OCI-LY7 (cell line): ENCODE measurements around the gene STXBP5. TPM values are rescaled to one million over a fixed set of nuclear protein-coding genes. Genes with fewer than 3 reads are reported as not detected.

Experiments
- BruUV-seq: library from RNA; stranded (reverse); fragments of 400-500 nt; replicated peaks from 2 replicates; lab custom pipeline; 2021; lab: Mats Ljungman, UMichigan
- CTCF ChIA-PET: fragments of 300-600 bp; sonication (Branson Sonifier 250); formaldehyde crosslinking; loops from one replicate; lab custom pipeline; 2022; ENCODE audit warnings: antibody characterized with exemption; ENCODE audit not compliant: unreplicated experiment; lab: Charles Lee
- POLR2A ChIA-PET: fragments of 300-600 bp; sonication (Branson Sonifier 250); formaldehyde crosslinking; loops from one replicate; lab custom pipeline; 2022; ENCODE audit warnings: antibody characterized with exemption; lab: Charles Lee
- DNase-seq: peaks from one replicate; pipeline ENCODE4 v3.0.0-alpha.2; 2015; ENCODE audit warnings: low spot score
- H2AFZ ChIP-seq: fragments of 200-600 bp; sonication (generic), shearing (Covaris generic); 2 replicates; pipeline ENCODE4 v1.6.1; 2014; ENCODE audit warnings: mild to moderate bottlenecking, antibody characterized with exemption, low read length, moderate library complexity
- H3K27ac ChIP-seq: fragments of 200-600 bp; sonication (generic); 2 replicates; pipeline ENCODE4 v1.5.1; 2014; ENCODE audit warnings: mixed run types, low read depth, mild to moderate bottlenecking, moderate library complexity, low read length, inconsistent platforms; ENCODE audit not compliant: poor library complexity, severe bottlenecking
- H3K36me3 ChIP-seq: fragments of 200-600 bp; sonication (generic); 2 replicates; pipeline ENCODE4 v1.6.1; 2014; ENCODE audit warnings: mild to moderate bottlenecking, antibody characterized with exemption, low read length, moderate library complexity, mixed read lengths; ENCODE audit not compliant: insufficient read depth
- H3K4me1 ChIP-seq: fragments of 200-600 bp; sonication (generic); 2 replicates; pipeline ENCODE4 v1.5.1; 2014; ENCODE audit warnings: mild to moderate bottlenecking, low read length; ENCODE audit not compliant: insufficient read depth, poor library complexity, severe bottlenecking
- H3K4me2 ChIP-seq: fragments of 200-600 bp; sonication (generic); 2 replicates; pipeline ENCODE4 v1.6.1; 2014; ENCODE audit warnings: mild to moderate bottlenecking, low read length
- H3K4me3 ChIP-seq: fragments of 200-600 bp; sonication (generic); 2 replicates; pipeline ENCODE4 v1.5.1; 2014; ENCODE audit warnings: mild to moderate bottlenecking, low read depth, low read length; ENCODE audit not compliant: poor library complexity, severe bottlenecking
- H3K79me2 ChIP-seq: fragments of 200-600 bp; sonication (generic); 2 replicates; pipeline ENCODE4 v1.6.1; 2016; ENCODE audit warnings: low read depth, mild to moderate bottlenecking, low read length, moderate library complexity, mixed read lengths; ENCODE audit not compliant: insufficient read depth
- H3K9me2 ChIP-seq: fragments of 200-600 bp; sonication (generic); 2 replicates; pipeline ENCODE4 v1.6.1; 2016; ENCODE audit warnings: mild to moderate bottlenecking, low read length, mixed read lengths; ENCODE audit not compliant: insufficient read depth
- H3K9me3 ChIP-seq: fragments of 200-600 bp; sonication (generic); 2 replicates; pipeline ENCODE4 v1.6.1; 2014; ENCODE audit warnings: mild to moderate bottlenecking, mixed run types, low read length, mixed read lengths
- H4K20me1 ChIP-seq: fragments of 200-600 bp; sonication (generic); 2 replicates; pipeline ENCODE4 v1.6.1; 2014; ENCODE audit warnings: mild to moderate bottlenecking, antibody characterized with exemption, low read length, moderate library complexity, mixed read lengths; ENCODE audit not compliant: insufficient read depth
- CTCF ChIP-seq: fragments of 200-600 bp; sonication (generic); conservative IDR thresholded peaks from 2 replicates; pipeline ENCODE4 v1.5.1; 2014; ENCODE audit warnings: mild to moderate bottlenecking, antibody characterized with exemption, low read length, moderate library complexity, mixed read lengths
- EZH2phosphoT487 ChIP-seq: fragments of 200-600 bp; sonication (generic); IDR thresholded peaks from 2 replicates; pipeline ENCODE4 v1.6.1; 2018; ENCODE audit warnings: low read depth, borderline replicate concordance, mild to moderate bottlenecking, mixed run types, antibody characterized with exemption, low read length, moderate library complexity, mixed read lengths
- intact Hi-C: fragments of 100-400 bp; cut with micrococcal nuclease; formaldehyde crosslinking; loops from one replicate; pipeline ENCODE4 v1.10.0; 2022; ENCODE audit not compliant: unreplicated experiment
- total RNA-seq, 2 experiments: library from RNA; depleted of rRNA in 1 of 2; stranded (reverse); fragments of >200 nt in 1 of 2; shearing (Covaris generic) in 1 of 2; gene quantifications; 2 replicates each; pipeline ENCODE4 v1.2.3, GENCODE V29; 2014 to 2022

The STXBP5 gene
- total RNA-seq, 2 experiments from 2014 or later = 12.3 to 15.4 TPM

- no TSS peak for BruUV-seq
Measured at GRCh38 chr6:147169529-147169928, 34.7 kb upstream of the STXBP5 start.

GRCh38 chr6:147170269-147170668, 33.9 kb upstream of the STXBP5 start:
- Histone ChIP-seq H2AFZ (no peak overlapping the region), H3K4me2 (no peak overlapping the region), H3K79me2 (no peaks in the 10 kb centered on the region), H3K9me2 (no peaks in the 10 kb centered on the region), H3K36me3 (no peaks in the 10 kb centered on the region), H4K20me1 (no peaks in the 10 kb centered on the region), H3K27ac (no peak overlapping the region), H3K4me1 (no peaks in the 10 kb centered on the region), H3K4me3 (no peak overlapping the region), H3K9me3 (no peaks in the 10 kb centered on the region)
- DNase-seq = no peak
- no peak for TF ChIP-seq CTCF
- TF ChIP-seq EZH2phosphoT487 = no peak
- CTCF ChIA-PET = no interaction called here
- POLR2A ChIA-PET = no interaction called here
- no TSS peak for BruUV-seq
- intact Hi-C loops = no loop called here

More at GRCh38 chr6:147169529-147169928, 34.7 kb upstream of the STXBP5 start:
- intact Hi-C loops = no loop called here
- ChIA-PET POLR2A (no interaction called here), CTCF (no interaction called here)
- Histone ChIP-seq H3K4me2 (no peak overlapping the region), H2AFZ (no peak overlapping the region), H3K79me2 (no peaks in the 10 kb centered on the region), H3K36me3 (no peaks in the 10 kb centered on the region), H3K4me1 (no peaks in the 10 kb centered on the region), H3K4me3 (no peak overlapping the region), H3K9me2 (no peaks in the 10 kb centered on the region), H3K27ac (no peak overlapping the region), H4K20me1 (no peaks in the 10 kb centered on the region), H3K9me3 (no peaks in the 10 kb centered on the region)
- TF ChIP-seq EZH2phosphoT487 (no peak), CTCF (no peak)
- no peak for DNase-seq

- DNase-seq = no peak
- Histone ChIP-seq H3K36me3 (no peaks in the 10 kb centered on the region), H4K20me1 (no peaks in the 10 kb centered on the region), H3K9me3 (no peaks in the 10 kb centered on the region), H3K4me1 (no peaks in the 10 kb centered on the region), H3K27ac (no peak overlapping the region), H2AFZ (no peak overlapping the region), H3K4me3 (no peak overlapping the region), H3K9me2 (no peaks in the 10 kb centered on the region), H3K79me2 (no peaks in the 10 kb centered on the region), H3K4me2 (no peak overlapping the region)
- ChIA-PET POLR2A (no interaction called here), CTCF (no interaction called here)
- TF ChIP-seq CTCF = no peak
- no peak for TF ChIP-seq EZH2phosphoT487
- BruUV-seq = no TSS peak
- intact Hi-C loops = no loop called here
Measured at GRCh38 chr6:147173140-147173539, 31.1 kb upstream of the STXBP5 start.
